Activated CD8-positive, alpha-beta memory T cell treated with anti-CD3 and anti-CD28 coated beads, Interleukin-2, amount 50 U/mL, for 1 hour (primary cell): ENCODE results near the gene TM6SF1.
"Not testable (repeated sequence)": the region's sequence is repeated elsewhere in the genome, so short reads cannot be mapped to it uniquely, and the experiment has no call there.

Experiments used
- DNase-seq: peaks from one replicate; pipeline ENCODE4 v3.0.0-alpha.2; 2020; ENCODE audit errors: extremely low read depth

Gene TM6SF1

GRCh38 chr15:83115831-83116565 is 8.6 kb downstream of the TM6SF1 start:
- DNase-seq = no peak

GRCh38 chr15:83118291-83118827 is 10.9 kb downstream of the TM6SF1 start:
- no peak for DNase-seq

- no peak for DNase-seq
Measured at GRCh38 chr15:83118968-83119367, 11.5 kb downstream of the TM6SF1 start.

GRCh38 chr15:83119968-83120581 is 12.6 kb downstream of the TM6SF1 start:
- no peak for DNase-seq

- no peak for DNase-seq
Measured at GRCh38 chr15:83123529-83123928, 16.1 kb downstream of the TM6SF1 start.

- DNase-seq = no peak
Measured at GRCh38 chr15:83127547-83128150, 20.2 kb downstream of the TM6SF1 start.

- DNase-seq = no peak
Measured at GRCh38 chr15:83129791-83130190, 22.3 kb downstream of the TM6SF1 start.

GRCh38 chr15:83132861-83133523 is 25.5 kb downstream of the TM6SF1 start:
- no peak for DNase-seq

- not testable (repeated sequence) for DNase-seq
Measured at GRCh38 chr15:83142151-83142550, 34.7 kb downstream of the TM6SF1 start.

GRCh38 chr15:83144771-83145170 is 37.3 kb downstream of the TM6SF1 start:
- no peak for DNase-seq

- DNase-seq = no peak
Measured at GRCh38 chr15:83153288-83153687, 45.8 kb downstream of the TM6SF1 start.

GRCh38 chr15:83155942-83156341 is 48.5 kb downstream of the TM6SF1 start:
- no peak for DNase-seq

- DNase-seq = no peak
Measured at GRCh38 chr15:83158393-83158792, 50.9 kb downstream of the TM6SF1 start.

GRCh38 chr15:83160741-83161140 is 53.3 kb downstream of the TM6SF1 start:
- no peak for DNase-seq

- DNase-seq = no peak
Measured at GRCh38 chr15:83163032-83163431, 55.6 kb downstream of the TM6SF1 start.

- no peak for DNase-seq
Measured at GRCh38 chr15:83164111-83164770, 56.8 kb downstream of the TM6SF1 start.

GRCh38 chr15:83164771-83165404 is 57.4 kb downstream of the TM6SF1 start:
- no peak for DNase-seq

GRCh38 chr15:83166218-83166617 is 58.8 kb downstream of the TM6SF1 start:
- DNase-seq = no peak

GRCh38 chr15:83166830-83167229 is 59.4 kb downstream of the TM6SF1 start:
- DNase-seq = no peak

- DNase-seq = not testable (repeated sequence)
Measured at GRCh38 chr15:83169576-83169975, 62.1 kb downstream of the TM6SF1 start.

- DNase-seq = no peak
Measured at GRCh38 chr15:83170474-83171165, 63.2 kb downstream of the TM6SF1 start.
